Sciatic nerve (tissue), 2 donors: ENCODE results near the gene RASIP1. TPM values are rescaled to one million over a fixed set of nuclear protein-coding genes. Genes with fewer than 3 reads are reported as not detected.

ENCODE experiments used
- ATAC-seq: fragments of 200-7000 bp; cut with Tn5 transposase; one replicate; pipeline ENCODE4 v1.9.1; 2020; ENCODE audit warnings: mild to moderate bottlenecking, moderate library complexity
- DNase-seq: peaks from one replicate; pipeline ENCODE4 v3.0.0-alpha.2; 2020; ENCODE audit warnings: low spot score
- intact Hi-C: fragments of 100-400 bp; cut with DNase I; formaldehyde crosslinking; loops from one replicate; pipeline ENCODE4 v1.14.2; 2022
- total RNA-seq: library from RNA; stranded (reverse); fragmentation: NEBNext Ultra II Directional; extraction: Animal tissue kit (Norgen Biotek cat#: 25700); gene quantifications from one replicate; pipeline ENCODE4 v1.2.1, GENCODE V29; 2021
- donor health status: DM: no; HTN: no; CAD: no.
- donor health status: DM: no; HTN: no; CAD: no.

Gene RASIP1
- total RNA-seq, 1 donor from 2014 or later: 28.0 TPM

GRCh38 chr19:48757089-48757675, 16.8 kb upstream of the RASIP1 start:
- no peak for ATAC-seq
- intact Hi-C loops: no loop called here
- DNase-seq: no peak

DNA sequence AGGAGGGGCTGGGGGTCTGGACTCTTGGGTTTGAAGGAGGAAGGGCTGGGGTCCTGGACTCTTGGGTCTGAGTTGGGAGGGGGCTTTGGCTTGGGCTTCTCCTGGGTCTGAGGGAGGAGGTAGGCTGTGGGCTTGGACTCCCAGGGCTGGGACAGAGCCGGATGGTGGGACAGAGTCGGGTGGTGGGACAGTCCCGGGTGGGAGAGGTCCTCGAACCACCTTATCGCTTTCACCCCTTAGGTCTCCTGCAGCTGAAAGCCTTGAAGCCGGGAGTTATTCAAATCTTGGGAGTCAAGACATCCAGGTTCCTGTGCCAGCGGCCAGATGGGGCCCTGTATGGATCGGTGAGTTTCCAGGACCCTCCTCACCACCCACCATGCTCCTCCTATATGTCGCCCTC, 16.3 kb upstream of the RASIP1 start:
- DNase-seq (no peak), ATAC-seq (no peak)
- intact Hi-C loops: no loop called here

GRCh38 chr19:48756212-48756611, 15.8 kb upstream of the RASIP1 start:
- no peak for ATAC-seq
- no peak for DNase-seq
- intact Hi-C loops: no loop called here

- intact Hi-C loops: no loop called here
- no peak for ATAC-seq
- no peak for DNase-seq
Observed at GRCh38 chr19:48755787-48756186, 15.4 kb upstream of the RASIP1 start.

DNA sequence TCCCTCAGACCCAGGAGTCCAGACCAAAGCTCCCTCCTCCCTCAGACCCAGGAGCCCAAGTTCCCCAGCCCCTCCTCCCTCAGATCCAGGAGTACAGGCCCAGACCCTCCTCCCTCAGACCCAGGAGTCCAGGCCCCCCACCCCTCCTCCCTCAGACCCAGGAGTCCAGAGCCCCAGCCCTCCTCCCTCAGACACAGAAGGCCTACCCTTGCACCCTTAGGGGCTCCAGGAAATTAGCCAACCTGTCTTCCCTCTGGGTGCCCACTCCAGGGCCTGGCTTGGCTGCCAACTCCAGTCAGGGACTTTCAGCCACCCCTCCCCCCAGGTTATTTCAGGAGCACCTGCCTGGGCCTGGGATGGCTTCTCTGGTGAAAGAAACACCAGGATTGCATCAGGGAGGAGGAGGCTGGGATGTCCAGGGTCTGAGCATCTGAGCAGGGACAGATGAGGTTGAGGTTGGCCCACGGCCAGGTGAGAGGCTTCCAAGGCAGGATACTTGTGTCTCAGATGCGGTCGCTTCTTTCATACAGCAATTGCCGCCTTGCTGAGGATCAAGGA, 14.8 kb upstream of the RASIP1 start, which contains the start of gene FGF21:
FGF21 (plus strand) TSS at position 441 of the 558 bp plus-strand sequence. CDS start 713 bp downstream, outside the sequence.
- ATAC-seq: no peak
- intact Hi-C loops: no loop called here
- no peak for DNase-seq

- no peak for DNase-seq
- peak; percentile 69 for ATAC-seq
- intact Hi-C loops: no loop called here
Observed at GRCh38 chr19:48752496-48753365, 12.3 kb upstream of the RASIP1 start, which contains the start of gene FUT1. TSS of gene FUT1 (minus strand) at chr19:48752641. CDS start at chr19:48751281, 1,360 bp downstream.

DNA sequence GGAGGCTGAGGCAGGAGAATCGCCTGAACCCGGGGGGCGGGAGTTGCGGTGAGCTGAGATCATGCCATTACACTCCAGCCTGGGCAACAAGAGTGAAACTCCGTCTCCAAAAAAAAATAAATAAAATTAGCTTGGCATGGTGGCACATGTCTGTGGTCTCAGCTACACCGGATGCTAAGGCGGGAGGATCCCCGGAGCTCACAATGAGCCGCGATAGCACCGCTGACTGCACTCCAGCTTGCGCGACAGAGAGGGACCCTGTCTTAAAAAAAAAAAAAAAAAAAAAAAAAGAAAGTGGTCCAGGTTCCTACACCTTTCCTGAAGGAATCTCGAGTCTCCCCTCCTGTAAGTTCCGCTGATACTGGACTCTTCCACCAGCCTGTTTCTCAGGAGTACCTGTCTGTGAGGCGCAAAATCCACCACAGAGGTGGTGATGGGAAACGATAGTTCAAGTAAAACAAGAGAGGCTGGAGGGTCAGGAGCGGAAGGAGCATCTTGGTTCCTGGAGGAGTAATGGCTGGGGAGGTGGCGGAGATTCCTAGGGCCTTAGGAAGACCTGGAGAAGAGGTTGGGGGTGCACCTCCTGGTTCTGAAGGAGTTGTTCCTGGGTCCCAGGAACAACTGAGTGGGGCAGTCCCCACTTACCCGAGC, 11.6 kb upstream of the RASIP1 start:
- no peak for DNase-seq
- intact Hi-C loops: no loop called here
- ATAC-seq: no peak

GRCh38 chr19:48750771-48751504, 10.5 kb upstream of the RASIP1 start:
- DNase-seq: no peak
- intact Hi-C loops: no loop called here
- no peak for ATAC-seq

DNA sequence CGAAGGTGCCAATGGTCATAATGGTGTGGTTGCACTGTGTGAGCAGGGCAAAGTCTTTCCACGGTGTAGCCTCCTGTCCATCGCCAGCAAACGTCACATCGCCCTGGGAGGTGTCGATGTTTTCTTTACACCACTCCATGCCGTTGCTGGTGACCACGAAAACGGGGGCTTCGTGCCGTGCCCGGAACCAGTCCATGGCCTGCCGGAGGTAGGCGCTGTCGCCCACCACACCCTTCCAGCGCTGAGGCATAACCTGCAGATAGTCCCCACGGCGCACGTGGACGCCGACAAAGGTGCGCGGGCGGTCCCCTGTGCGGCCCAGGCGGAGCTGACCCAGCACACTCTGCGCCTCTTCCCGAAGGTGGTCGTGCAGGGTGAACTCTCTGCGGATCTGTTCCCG, 9.9 kb upstream of the RASIP1 start:
- DNase-seq (no peak), ATAC-seq (no peak)
- intact Hi-C loops: no loop called here

DNA sequence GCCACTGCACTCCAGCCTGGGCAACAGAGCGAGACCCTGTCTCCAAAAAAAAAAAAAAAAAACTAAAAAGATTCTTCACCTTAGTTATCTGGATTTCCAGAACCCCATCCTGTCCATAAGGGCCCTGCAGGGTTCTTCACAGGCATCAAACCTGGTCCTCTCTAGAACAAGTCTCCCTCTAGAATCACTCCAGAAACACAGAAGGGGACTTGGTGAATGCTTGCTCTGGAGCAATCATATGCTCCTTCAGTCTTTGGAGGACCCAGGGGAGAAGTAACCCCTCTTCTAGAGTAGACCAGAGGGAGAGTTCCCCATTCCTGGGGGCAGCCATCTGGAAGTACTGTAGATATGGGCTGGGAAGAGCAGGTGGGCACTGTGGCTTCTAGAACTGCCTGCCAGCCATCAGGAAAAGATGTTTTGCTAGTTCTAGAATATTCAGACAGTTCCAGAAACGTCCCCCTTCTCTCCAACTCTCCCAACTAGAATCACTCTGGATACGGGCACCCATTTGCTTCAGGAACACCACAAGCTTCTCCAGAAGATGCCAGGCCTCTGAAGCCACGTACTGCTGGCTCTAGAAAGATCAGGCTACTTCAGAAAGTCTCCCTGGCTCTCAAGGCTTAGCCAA, 9.3 kb upstream of the RASIP1 start:
- intact Hi-C loops: no loop called here

DNA sequence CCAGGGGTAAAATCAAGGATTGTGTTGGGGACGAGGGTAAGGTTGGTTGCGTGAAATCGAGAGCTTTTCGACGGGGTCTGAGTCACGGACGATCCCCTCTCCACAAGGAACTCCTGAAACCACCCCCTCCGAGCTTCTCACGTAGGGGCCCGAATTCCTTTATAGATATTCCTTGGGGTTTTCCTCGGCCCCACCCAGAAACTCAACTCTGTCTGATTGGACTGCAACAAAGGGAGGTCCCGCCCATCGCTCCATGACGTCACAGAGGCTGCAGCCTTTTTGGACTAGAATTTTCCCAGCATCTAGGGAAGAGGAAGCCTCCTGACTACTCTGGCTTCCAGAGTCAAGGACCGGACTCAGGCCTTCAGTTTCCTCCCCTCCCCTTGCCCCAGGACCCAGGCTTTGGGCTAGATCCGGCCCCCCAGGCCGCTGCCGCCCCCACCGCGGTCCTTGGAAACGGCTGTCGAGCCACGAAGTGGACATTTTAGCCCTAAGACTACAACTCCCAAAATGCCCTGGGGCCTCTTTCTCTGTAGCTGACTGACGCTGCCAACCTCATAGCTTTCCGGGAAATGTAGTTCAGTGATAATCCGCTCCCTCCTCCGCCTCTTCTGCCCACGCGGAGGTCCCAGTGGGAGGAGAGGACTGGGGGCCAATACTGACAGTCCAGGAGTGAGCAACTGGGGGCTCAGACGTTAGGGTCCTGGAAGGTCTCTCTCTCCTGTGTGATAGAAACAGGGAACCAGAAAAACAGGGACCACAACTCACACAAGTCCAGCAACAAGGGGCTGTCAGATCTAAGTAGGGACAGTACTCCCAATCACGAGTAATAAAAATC, 6.5 kb upstream of the RASIP1 start, which contains the start of gene IZUMO1:
IZUMO1 (minus strand) TSS at position 172 of the 838 bp plus-strand sequence. CDS start 1,050 bp downstream, outside the sequence.
- ATAC-seq (peak; percentile 88), DNase-seq (peak; percentile 83)
- intact Hi-C loops: no loop called here

More for the DNA sequence above, 9.3 kb upstream of the RASIP1 start:
- DNase-seq (no peak), ATAC-seq (no peak)

DNA sequence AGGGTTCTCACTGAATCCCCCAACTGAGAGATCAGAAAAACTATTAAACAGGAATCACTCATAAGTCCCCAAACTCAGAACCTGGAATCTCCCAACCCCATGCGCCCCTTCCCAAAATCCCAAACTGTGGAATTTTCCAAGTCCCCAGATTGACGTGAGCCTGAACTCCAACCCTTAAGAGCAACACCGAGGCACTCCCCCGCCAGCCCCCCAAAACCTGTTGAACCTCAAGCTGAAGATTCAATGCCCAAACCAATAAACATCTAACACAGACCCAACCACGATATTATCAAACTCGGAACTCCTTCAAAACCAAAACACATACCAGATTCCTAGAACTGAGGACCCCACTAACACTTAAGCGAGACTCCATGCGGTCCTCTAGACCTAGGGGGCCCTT, 5.7 kb upstream of the RASIP1 start:
- DNase-seq: no peak
- intact Hi-C loops: no loop called here
- ATAC-seq: no peak

DNA sequence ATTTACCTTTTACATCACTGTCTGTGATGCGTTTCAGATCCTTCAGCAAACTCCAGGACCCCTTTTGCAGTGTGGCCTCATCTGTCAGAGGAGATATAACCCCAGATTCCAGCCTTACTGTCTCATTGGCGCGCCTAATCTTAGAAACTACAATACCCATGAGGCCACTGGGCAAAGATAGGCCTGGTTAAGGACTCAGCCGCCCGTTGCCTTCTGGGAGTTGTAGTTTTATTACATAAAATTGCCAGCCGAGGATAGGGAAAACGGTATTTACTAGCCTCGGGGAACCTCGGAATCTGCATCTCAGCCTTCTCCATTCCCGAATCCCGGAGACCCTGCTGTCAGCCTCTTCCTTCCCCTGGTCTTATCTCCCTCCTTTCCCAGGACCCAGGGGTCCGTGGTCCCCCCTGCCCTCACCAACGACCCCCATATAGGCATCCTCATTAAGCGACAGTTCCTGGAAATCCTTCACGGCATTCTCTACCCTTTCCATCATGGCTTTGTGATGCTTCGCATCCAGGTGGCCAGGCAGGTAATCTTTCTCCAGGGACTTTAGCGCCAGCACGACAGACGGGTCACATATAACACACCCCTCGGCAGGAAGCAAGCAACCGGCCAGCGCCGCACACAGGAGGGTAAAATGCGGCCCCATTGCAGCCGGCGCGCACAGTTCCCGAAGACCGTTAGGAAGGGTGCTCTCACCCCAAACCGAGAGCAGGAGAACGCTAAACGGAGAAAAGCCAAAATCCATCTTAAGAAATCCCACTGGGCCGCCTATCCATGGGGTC, 5.0 kb upstream of the RASIP1 start:
- DNase-seq (no peak), ATAC-seq (peak; percentile 69)
- intact Hi-C loops: no loop called here

GRCh38 chr19:48742096-48742495, 1.7 kb upstream of the RASIP1 start:
- intact Hi-C loops: no loop called here
- ATAC-seq (no peak), DNase-seq (no peak)

- ATAC-seq (peak; percentile 16), DNase-seq (no peak)
- intact Hi-C loops: no loop called here
Observed at GRCh38 chr19:48741129-48741999, 954 bp upstream of the RASIP1 start.
